GM23248 (cell line): ENCODE results near the gene WBP2. TPM values are rescaled to one million over a fixed set of nuclear protein-coding genes. Genes with fewer than 3 reads are reported as not detected.

ENCODE experiments used
- DNase-seq: peaks from one replicate; pipeline ENCODE4 v3.0.0-alpha.2; 2015
- H2AFZ ChIP-seq: fragments of 200-600 bp; sonication (generic); 2 replicates; pipeline ENCODE4 v1.6.1; 2016; ENCODE audit warnings: antibody characterized with exemption
- H3F3A ChIP-seq: fragments of 200-600 bp; sonication (generic); 2 replicates; pipeline ENCODE4 v1.6.1; 2016; ENCODE audit warnings: mild to moderate bottlenecking, antibody characterized with exemption, mixed run types; ENCODE audit not compliant: insufficient read depth
- H3K27ac ChIP-seq: fragments of 200-600 bp; sonication (generic); 2 replicates; pipeline ENCODE4 v1.5.1; 2016; ENCODE audit warnings: mild to moderate bottlenecking
- H3K27me3 ChIP-seq: fragments of 200-600 bp; sonication (generic); replicated peaks from 2 replicates; pipeline ENCODE4 v1.6.1; 2016; ENCODE audit warnings: mild to moderate bottlenecking; ENCODE audit not compliant: insufficient read depth
- H3K36me3 ChIP-seq: fragments of 200-600 bp; sonication (generic); 2 replicates; pipeline ENCODE4 v1.6.1; 2016; ENCODE audit warnings: low read depth, mild to moderate bottlenecking
- H3K4me1 ChIP-seq: fragments of 200-600 bp; sonication (generic); 2 replicates; pipeline ENCODE4 v1.6.1; 2016; ENCODE audit warnings: mild to moderate bottlenecking; ENCODE audit not compliant: insufficient read depth
- H3K4me2 ChIP-seq: fragments of 200-600 bp; sonication (generic); one replicate; pipeline ENCODE4 v1.6.1; 2016; ENCODE audit warnings: mild to moderate bottlenecking; ENCODE audit not compliant: unreplicated experiment
- H3K4me3 ChIP-seq: fragments of 200-600 bp; sonication (generic); 2 replicates; pipeline ENCODE4 v1.5.1; 2016; ENCODE audit warnings: mild to moderate bottlenecking
- H3K79me2 ChIP-seq: fragments of 200-600 bp; sonication (generic); 2 replicates; pipeline ENCODE4 v1.6.1; 2016; ENCODE audit warnings: mild to moderate bottlenecking; ENCODE audit not compliant: insufficient read depth
- H3K9ac ChIP-seq: fragments of 200-600 bp; sonication (generic); 2 replicates; pipeline ENCODE4 v1.6.1; 2016; ENCODE audit warnings: mild to moderate bottlenecking
- H3K9me2 ChIP-seq: fragments of 200-600 bp; sonication (generic); 2 replicates; pipeline ENCODE4 v1.6.1; 2016; ENCODE audit warnings: mixed run types, mild to moderate bottlenecking, moderate library complexity; ENCODE audit not compliant: insufficient read depth
- H3K9me3 ChIP-seq: fragments of 200-600 bp; sonication (generic); one replicate; pipeline ENCODE4 v1.6.1; 2017; ENCODE audit warnings: low read depth
- H4K20me1 ChIP-seq: fragments of 200-600 bp; sonication (generic); 2 replicates; pipeline ENCODE4 v1.6.0; 2016; ENCODE audit not compliant: insufficient read depth
- EZH2 ChIP-seq: fragments of 200-600 bp; sonication (generic); IDR thresholded peaks from 2 replicates; pipeline ENCODE4 v1.6.1; 2018; ENCODE audit warnings: antibody characterized with exemption, mild to moderate bottlenecking; ENCODE audit not compliant: insufficient read depth, poor library complexity, severe bottlenecking
- EZH2phosphoT487 ChIP-seq: fragments of 200-600 bp; sonication (generic); IDR thresholded peaks from 2 replicates; pipeline ENCODE4 v1.6.1; 2018; ENCODE audit warnings: antibody characterized with exemption, moderate library complexity, mild to moderate bottlenecking, low read depth; ENCODE audit not compliant: insufficient read depth
- WGBS, 2 experiments: methylation state at CpG; one replicate each; pipeline ENCODE4 v1.1.6; 2015 to 2017; ENCODE audit warnings: low lambda C conversion rate in 2 of 2, low coverage in 1 of 2; ENCODE audit errors: missing lambda C conversion rate in 2 of 2; 5-methylcytosine and 5-hydroxymethylcytosine counted together
- in situ Hi-C: fragments of 300-500 bp; cut with MboI; formaldehyde crosslinking; loops from 2 replicates; pipeline ENCODE4 v1.15.0; 2020
- polyA plus RNA-seq: library from polyadenylated mRNA; unstranded; fragments of >200 nt; fragmentation: Nextera tagmentation; extraction: Ambion mirVana; gene quantifications from 2 replicates; pipeline ENCODE4 v1.2.1, GENCODE V29; 2016
- total RNA-seq: library from RNA; depleted of rRNA; stranded (reverse); fragments of >200 nt; shearing (Covaris generic); gene quantifications from 2 replicates; pipeline ENCODE4 v1.2.3, GENCODE V29; 2014

Gene WBP2
- total and polyA plus RNA-seq, 2 experiments from 2014 or later = 17.4 to 59.4 TPM

DNA sequence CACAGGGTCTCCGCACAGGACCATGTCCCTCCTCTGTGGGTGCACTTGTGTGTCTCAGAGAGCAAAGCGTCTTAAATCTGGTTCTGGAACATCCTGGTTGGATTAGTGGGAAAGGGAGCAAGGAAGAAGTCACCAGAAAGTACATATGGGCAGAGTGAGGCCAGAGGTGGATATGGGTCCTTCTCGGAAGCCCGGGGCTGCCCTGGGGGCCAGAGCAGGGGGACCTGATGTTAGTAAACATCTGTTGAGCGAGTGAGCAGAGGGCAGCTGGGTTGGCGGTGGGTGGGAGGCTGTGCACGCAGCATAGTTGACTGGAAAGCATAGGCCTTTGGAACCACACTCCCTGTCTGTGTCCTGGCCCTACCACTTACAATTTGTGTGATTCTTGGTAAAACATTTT, 33.6 kb downstream of the WBP2 start:
- Histone ChIP-seq H4K20me1 (no peaks in the 10 kb centered on the region), H3K4me1 (no peaks in the 10 kb centered on the region), H3K9me2 (no peaks in the 10 kb centered on the region), H3F3A (no peaks in the 10 kb centered on the region), H3K79me2 (no peaks in the 10 kb centered on the region), H3K27ac (no peak overlapping the region), H3K4me3 (no peak overlapping the region), H3K27me3 (no peaks in the 10 kb centered on the region), H3K9ac (no peak overlapping the region), H2AFZ (no peak overlapping the region), H3K4me2 (no peak overlapping the region), H3K36me3 (no peaks in the 10 kb centered on the region; the same call in 1 of the 2 replicates), H3K9me3 (no peaks in the 10 kb centered on the region)
- TF ChIP-seq EZH2phosphoT487 (no peak), EZH2 (no peak)
- WGBS, 2 experiments = 93 to 96% methylated on average over 7 of the region's 7 CpGs
- no peak for DNase-seq
- in situ Hi-C loops = no loop called here

DNA sequence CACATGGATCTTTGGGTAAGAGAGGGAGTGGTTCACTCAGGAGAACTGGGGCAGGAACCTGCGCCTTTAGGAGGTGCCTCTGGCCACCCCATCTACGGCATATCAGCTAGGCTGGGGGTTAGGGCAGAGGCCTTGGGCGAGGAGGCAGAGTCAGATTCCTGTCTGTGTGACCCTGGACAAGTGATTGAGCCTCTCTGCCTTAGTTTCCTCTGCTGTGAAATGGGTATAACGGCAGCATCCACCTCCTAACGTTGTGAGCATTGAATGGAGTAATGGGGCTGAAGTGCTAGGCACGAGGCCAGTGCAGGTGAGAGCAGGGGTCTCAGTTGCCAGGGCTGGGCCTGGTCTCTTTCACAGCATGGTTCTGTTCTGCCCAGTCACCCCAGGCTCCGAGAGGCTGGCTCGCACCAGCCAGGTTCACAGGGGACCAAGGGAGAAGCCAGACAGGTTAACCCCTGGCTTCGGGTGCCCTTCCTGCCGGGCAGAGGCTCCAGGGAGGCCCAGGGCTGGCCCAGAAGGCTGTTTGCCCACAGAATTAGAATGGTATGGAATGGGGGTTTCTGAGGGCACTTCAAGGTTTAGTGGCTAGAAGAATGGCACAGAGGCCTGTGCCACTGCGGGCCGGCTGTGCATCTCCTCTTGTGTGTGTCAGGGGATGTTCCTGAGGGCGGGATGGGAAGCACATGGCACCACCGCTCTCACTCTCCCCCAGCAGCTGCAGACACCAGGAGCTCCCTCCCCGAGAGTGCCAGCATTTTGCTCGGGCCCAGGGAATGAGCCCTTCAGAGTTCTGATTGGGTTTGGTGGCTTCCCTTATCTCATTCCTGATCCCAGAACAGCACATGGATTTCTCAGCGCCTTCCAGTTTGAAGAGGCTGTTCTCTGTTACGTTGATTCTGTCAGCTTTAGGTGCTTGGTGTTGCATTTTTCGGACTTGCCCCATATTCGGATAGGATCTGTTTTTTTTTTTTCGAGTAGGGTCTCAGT, 34.7 kb downstream of the WBP2 start:
- Histone ChIP-seq H3K79me2 (no peaks in the 10 kb centered on the region), H3K9me3 (no peaks in the 10 kb centered on the region), H3K4me1 (no peaks in the 10 kb centered on the region), H3K27me3 (no peaks in the 10 kb centered on the region), H3K9me2 (no peaks in the 10 kb centered on the region), H4K20me1 (no peaks in the 10 kb centered on the region), H2AFZ (no peak overlapping the region), H3K4me2 (no peak overlapping the region), H3K36me3 (no peaks in the 10 kb centered on the region; the same call in 1 of the 2 replicates), H3K9ac (no peak overlapping the region), H3F3A (no peaks in the 10 kb centered on the region), H3K27ac (no peak overlapping the region), H3K4me3 (no peak overlapping the region)
- TF ChIP-seq EZH2 (no peak), EZH2phosphoT487 (no peak)
- 82% methylated on average over 21 of the region's 21 CpGs for WGBS, 2 experiments
- in situ Hi-C loops = no loop called here
- no peak for DNase-seq

DNA sequence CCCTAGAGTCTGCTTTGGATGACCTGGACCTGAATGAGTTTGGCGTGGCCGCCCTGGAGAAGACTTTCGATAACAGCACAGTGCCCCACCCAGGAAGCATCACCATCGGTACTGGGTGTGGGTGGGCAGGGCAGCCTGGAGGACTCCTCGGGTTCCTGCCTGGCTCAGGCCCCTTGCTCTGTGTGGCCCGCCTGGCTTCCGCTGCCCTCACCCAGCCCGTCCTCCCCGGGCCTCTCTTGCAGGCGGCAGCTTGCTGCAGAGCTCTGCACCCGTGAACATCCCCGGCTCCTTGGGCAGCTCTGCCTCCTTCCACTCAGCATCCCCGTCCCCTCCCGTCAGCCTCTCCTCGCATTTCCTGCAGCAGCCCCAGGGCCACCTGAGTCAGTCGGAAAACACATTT, 35.5 kb downstream of the WBP2 start:
- Histone ChIP-seq H4K20me1 (no peaks in the 10 kb centered on the region), H3K9me3 (no peaks in the 10 kb centered on the region), H3F3A (no peaks in the 10 kb centered on the region), H3K9me2 (no peaks in the 10 kb centered on the region), H3K4me2 (no peak overlapping the region), H2AFZ (no peak overlapping the region), H3K4me3 (no peak overlapping the region), H3K27me3 (no peaks in the 10 kb centered on the region), H3K27ac (no peak overlapping the region), H3K4me1 (peaks cover 5% of the 10 kb centered on the region; the same call in 1 of the 2 replicates), H3K79me2 (no peaks in the 10 kb centered on the region), H3K36me3 (no peaks in the 10 kb centered on the region; the same call in 1 of the 2 replicates), H3K9ac (no peak overlapping the region)
- TF ChIP-seq EZH2 = no peak
- no peak for TF ChIP-seq EZH2phosphoT487
- WGBS, 2 experiments = 87 to 89% methylated on average over 16 of the region's 16 CpGs
- DNase-seq = no peak
- in situ Hi-C loops = no loop called here

DNA sequence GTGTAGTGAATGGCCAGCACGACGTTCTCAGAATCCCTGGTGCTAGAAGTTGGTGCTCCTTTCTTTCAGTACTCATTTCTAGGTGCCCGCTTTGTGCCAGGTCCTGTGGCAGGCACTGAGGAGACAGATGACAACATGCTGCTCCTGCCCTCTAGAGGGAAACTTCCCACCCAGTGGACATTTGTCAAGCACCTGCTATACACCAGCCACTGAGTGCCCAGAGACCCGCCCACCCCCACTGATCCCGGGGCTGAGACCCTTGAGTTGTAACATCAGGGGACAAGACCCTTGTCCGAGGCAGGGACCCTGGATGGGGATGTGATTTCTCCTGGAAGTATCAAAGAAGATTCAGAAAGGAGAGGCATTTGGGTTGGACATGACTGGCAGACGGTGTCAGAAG, 36.0 kb downstream of the WBP2 start:
- H3K4me1 ChIP-seq = peaks cover 7% of the 10 kb centered on the region; the same call in 1 of the 2 replicates
- no peaks in the 10 kb centered on the region for H3F3A ChIP-seq
- H2AFZ ChIP-seq = no peak overlapping the region
- H3K27ac ChIP-seq = no peak overlapping the region
- in situ Hi-C loops = no loop called here
- no peaks in the 10 kb centered on the region for H3K9me3 ChIP-seq
- no peak for DNase-seq
- no peaks in the 10 kb centered on the region for H4K20me1 ChIP-seq
- 84 to 86% methylated on average over 7 of the region's 7 CpGs for WGBS, 2 experiments
- no peaks in the 10 kb centered on the region for H3K9me2 ChIP-seq
- no peak overlapping the region for H3K4me2 ChIP-seq
- H3K27me3 ChIP-seq = no peaks in the 10 kb centered on the region
- no peak overlapping the region for H3K4me3 ChIP-seq
- H3K9ac ChIP-seq = no peak overlapping the region
- no peaks in the 10 kb centered on the region for H3K79me2 ChIP-seq
- no peak for TF ChIP-seq EZH2phosphoT487
- no peak for TF ChIP-seq EZH2
- H3K36me3 ChIP-seq = no peaks in the 10 kb centered on the region; the same call in 1 of the 2 replicates
